ENCODE measurements around the gene ENOSF1. TPM values are rescaled to one million over a fixed set of nuclear protein-coding genes. Genes with fewer than 3 reads are reported as not detected.

Gene ENOSF1
- total RNA-seq, 2 experiments from 2014 or later: 37.8 to 40.1 TPM

DNA sequence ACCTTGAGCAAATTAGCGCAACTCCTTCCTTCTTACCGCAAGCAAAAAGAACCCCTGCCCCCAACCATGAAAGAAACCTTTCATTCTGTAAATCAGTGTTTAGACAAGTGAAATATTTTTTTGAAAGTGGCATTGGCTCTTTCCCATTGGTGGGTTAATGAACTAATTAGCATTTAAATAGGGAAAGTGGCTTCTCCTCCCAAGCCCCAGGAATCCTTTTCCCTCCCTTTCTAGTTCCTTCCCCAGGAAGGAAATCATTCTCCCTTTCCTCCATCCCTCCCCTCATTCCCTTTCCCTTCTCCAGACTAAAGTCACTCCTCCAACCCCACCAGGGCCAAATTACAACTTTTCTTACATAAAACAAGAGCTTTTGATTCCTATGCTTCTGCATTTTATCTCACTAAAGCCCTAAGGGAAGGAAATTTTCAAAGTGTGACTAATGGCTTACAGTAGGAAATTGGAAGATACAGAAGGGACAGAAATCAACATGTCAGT lies 77.8 kb downstream of the ENOSF1 start:
- no peaks in the 10 kb centered on the region for H3K27me3 ChIP-seq (ENCODE audit: control insufficient read depth in 1 of 2, insufficient read depth in 2 of 2, low read length in 2 of 2)
- Mint-ChIP-seq H3K27ac (no peak overlapping the region), H3K36me3 (ENCODE audit: low read depth) (no peaks in the 10 kb centered on the region), H3K9me3 (no peaks in the 10 kb centered on the region), H3K4me3 (no peak overlapping the region), H3K27me3 (peaks cover 4% of the 10 kb centered on the region), H3K4me1 (ENCODE audit: low read depth) (no peaks in the 10 kb centered on the region)
- DNase-seq: no peak
- H3K4me1 ChIP-seq (ENCODE audit: insufficient read depth, low read length): no peaks in the 10 kb centered on the region
- no peak overlapping the region for H3K27ac ChIP-seq (ENCODE audit: low read depth in 1 of 2, low read length in 2 of 2)
- intact Hi-C loops (cut with DNase I, micrococcal nuclease): no loop called here
- no peak for TF ChIP-seq CTCF (IDR thresholded peaks at IDR 0.05)
- POLR2A ChIA-PET: no interaction called here
- no peak for ATAC-seq (ENCODE audit: poor library complexity)
- CTCF ChIA-PET: no interaction called here
- no peaks in the 10 kb centered on the region for H3K36me3 ChIP-seq (ENCODE audit: insufficient read depth, low read length)
- no peak overlapping the region for H3K4me3 ChIP-seq (ENCODE audit: low read length)
- no peaks in the 10 kb centered on the region for H3K9me3 ChIP-seq (ENCODE audit: control insufficient read depth in 1 of 2, insufficient read depth in 1 of 2, low read length in 2 of 2)

GRCh38 chr18:631560-631959 lies 80.9 kb downstream of the ENOSF1 start:
- ATAC-seq (ENCODE audit: poor library complexity): no peak
- Histone ChIP-seq H3K27ac (ENCODE audit: low read depth in 1 of 2, low read length in 2 of 2) (no peak overlapping the region), H3K27me3 (ENCODE audit: control insufficient read depth in 1 of 2, insufficient read depth in 2 of 2, low read length in 2 of 2) (no peaks in the 10 kb centered on the region), H3K9me3 (ENCODE audit: control insufficient read depth in 1 of 2, insufficient read depth in 1 of 2, low read length in 2 of 2) (no peaks in the 10 kb centered on the region), H3K36me3 (ENCODE audit: insufficient read depth, low read length) (no peaks in the 10 kb centered on the region), H3K4me1 (ENCODE audit: insufficient read depth, low read length) (no peaks in the 10 kb centered on the region), H3K4me3 (ENCODE audit: low read length) (no peak overlapping the region)
- ChIA-PET POLR2A (no interaction called here), CTCF (no interaction called here)
- Mint-ChIP-seq H3K9me3 (no peaks in the 10 kb centered on the region), H3K4me3 (no peak overlapping the region), H3K4me1 (ENCODE audit: low read depth) (no peaks in the 10 kb centered on the region), H3K27me3 (peaks cover 5% of the 10 kb centered on the region), H3K27ac (no peak overlapping the region), H3K36me3 (ENCODE audit: low read depth) (no peaks in the 10 kb centered on the region)
- intact Hi-C loops (cut with DNase I, micrococcal nuclease): no loop called here
- no peak for DNase-seq
- no peak for TF ChIP-seq CTCF (IDR thresholded peaks at IDR 0.05)

DNA sequence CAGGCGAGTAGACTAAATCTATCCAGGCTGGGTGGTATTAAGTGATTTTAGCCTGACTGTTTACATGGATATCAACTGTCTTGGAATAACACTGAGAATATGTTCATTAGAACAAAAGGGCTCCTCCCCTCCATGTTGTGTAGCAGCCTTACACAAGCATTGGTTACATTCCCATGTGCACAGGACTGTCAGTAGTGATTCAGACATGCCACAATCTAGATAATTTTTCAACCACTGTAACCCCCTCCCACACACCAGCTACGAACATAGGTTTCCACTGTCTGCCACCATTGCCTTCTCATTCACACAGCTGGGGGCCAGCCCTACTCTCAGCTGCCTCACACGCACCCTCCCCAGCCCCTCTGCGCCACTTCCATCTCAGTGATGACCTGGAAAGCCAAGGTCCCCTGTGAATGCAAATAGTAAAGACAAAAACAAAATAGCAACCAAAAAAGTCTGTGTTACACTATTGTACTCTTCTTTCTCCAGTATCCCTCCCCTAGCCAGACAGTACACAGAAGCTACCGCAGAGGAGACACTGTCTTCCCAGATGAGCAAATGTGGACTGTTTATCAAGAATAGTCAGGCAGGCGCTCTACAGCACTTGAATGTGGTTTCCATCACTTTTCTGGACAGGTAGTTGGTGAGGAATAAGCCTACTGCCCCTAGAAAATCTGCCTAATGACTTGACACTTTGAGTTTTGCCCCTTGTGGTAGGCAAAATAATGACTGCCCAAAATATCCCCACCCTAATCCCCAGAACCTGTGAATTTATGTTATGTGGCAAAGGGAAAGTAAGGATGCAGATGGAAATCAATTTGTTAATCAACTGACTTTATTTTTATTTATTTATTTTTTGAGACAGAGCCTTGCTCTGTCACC lies 82.9 kb downstream of the ENOSF1 start:
- H3K27ac Mint-ChIP-seq: no peak overlapping the region

More for the DNA sequence above, 82.9 kb downstream of the ENOSF1 start:
- DNase-seq: no peak
- H3K36me3 ChIP-seq (ENCODE audit: insufficient read depth, low read length): no peaks in the 10 kb centered on the region
- no peaks in the 10 kb centered on the region for H3K4me1 ChIP-seq (ENCODE audit: insufficient read depth, low read length)
- TF ChIP-seq CTCF (IDR thresholded peaks at IDR 0.05): no peak
- no peaks in the 10 kb centered on the region for H3K4me1 Mint-ChIP-seq (ENCODE audit: low read depth)
- no peak for ATAC-seq (ENCODE audit: poor library complexity)
- H3K9me3 Mint-ChIP-seq: no peaks in the 10 kb centered on the region
- H3K27me3 ChIP-seq (ENCODE audit: control insufficient read depth in 1 of 2, insufficient read depth in 2 of 2, low read length in 2 of 2): no peaks in the 10 kb centered on the region
- H3K27me3 Mint-ChIP-seq: peaks cover 5% of the 10 kb centered on the region
- no peak overlapping the region for H3K4me3 ChIP-seq (ENCODE audit: low read length)
- ChIA-PET POLR2A (no interaction called here), CTCF (no interaction called here)
- H3K36me3 Mint-ChIP-seq (ENCODE audit: low read depth): no peaks in the 10 kb centered on the region
- intact Hi-C loops (cut with DNase I, micrococcal nuclease): no loop called here
- H3K27ac ChIP-seq (ENCODE audit: low read depth in 1 of 2, low read length in 2 of 2): no peak overlapping the region
- H3K4me3 Mint-ChIP-seq: no peak overlapping the region
- no peaks in the 10 kb centered on the region for H3K9me3 ChIP-seq (ENCODE audit: control insufficient read depth in 1 of 2, insufficient read depth in 1 of 2, low read length in 2 of 2)
